HG03103 (cell line): ENCODE data around the gene MYEOV.
A peak's percentile ranks its signal among the peaks of the same experiment; 100 is the strongest.

Experiments used
- ATAC-seq: cut with Tn5 transposase; IDR thresholded peaks from one replicate; pipeline ENCODE4 v1.9.1; 2021; ENCODE audit warnings: low read depth; ENCODE audit not compliant: unreplicated experiment

The MYEOV gene

GRCh38 chr11:69285766-69286165, 8.2 kb upstream of the MYEOV start:
- ATAC-seq = no peak

- ATAC-seq = no peak
These were observed 7.3 kb upstream of the MYEOV start for GRCh38 chr11:69286374-69287371.

- ATAC-seq = no peak
These were observed 5.7 kb upstream of the MYEOV start for GRCh38 chr11:69287968-69288882.

- ATAC-seq = no peak
These were observed 5.1 kb upstream of the MYEOV start for GRCh38 chr11:69288883-69289242.

GRCh38 chr11:69290806-69291205, 3.1 kb upstream of the MYEOV start:
- ATAC-seq = no peak

- no peak for ATAC-seq
These were observed 2.4 kb upstream of the MYEOV start for GRCh38 chr11:69291459-69292110.

- no peak for ATAC-seq
These were observed 1.7 kb upstream of the MYEOV start for GRCh38 chr11:69292221-69292648.

- no peak for ATAC-seq
These were observed 868 bp upstream of the MYEOV start for GRCh38 chr11:69293087-69293486.

GRCh38 chr11:69294571-69295078, 670 bp downstream of the MYEOV start:
- no peak for ATAC-seq

GRCh38 chr11:69295079-69295994, 1.4 kb downstream of the MYEOV start:
- no peak for ATAC-seq

- no peak for ATAC-seq
These were observed 2.3 kb downstream of the MYEOV start for GRCh38 chr11:69295995-69296889.

- peak; percentile 47 for ATAC-seq
These were observed 3.2 kb downstream of the MYEOV start for GRCh38 chr11:69296890-69297786.

GRCh38 chr11:69297787-69298266, 3.9 kb downstream of the MYEOV start:
- ATAC-seq = no peak

- ATAC-seq = no peak
These were observed 4.5 kb downstream of the MYEOV start for GRCh38 chr11:69298267-69299022.

GRCh38 chr11:69299023-69299461, 5.1 kb downstream of the MYEOV start:
- no peak for ATAC-seq

- ATAC-seq = no peak
These were observed 5.6 kb downstream of the MYEOV start for GRCh38 chr11:69299572-69299971.
